ENCODE results near the gene FA2H. TPM values are rescaled to one million over a fixed set of nuclear protein-coding genes. Genes with fewer than 3 reads are reported as not detected.

Gene FA2H
- total RNA-seq, 2 donors from 2014 or later, result 0.49 TPM; not detected in 1

GRCh38 chr16:74738816-74739215 lies 35.8 kb downstream of the FA2H start:
- Histone ChIP-seq H3K4me1 (ENCODE audit: control insufficient read depth in 1 of 2, low read depth in 2 of 2) (peaks cover 0 to 7% of the 10 kb centered on the region in 2 donors), H3K4me3 (no peak overlapping the region), H3K9me3 (no peaks in the 10 kb centered on the region), H3K36me3 (no peaks in the 10 kb centered on the region), H3K27me3 (replicated peaks; ENCODE audit: insufficient read depth) (no peaks in the 10 kb centered on the region), H3K27ac (no peak overlapping the region)
- DNase-seq (ENCODE audit: low spot score) (no peak), ATAC-seq (ENCODE audit: insufficient number of reproducible peaks, low FRiP score, low read depth) (no peak)
- no peak for TF ChIP-seq CTCF (IDR thresholded peaks at IDR 0.05)

- DNase-seq (ENCODE audit: low spot score) (no peak), ATAC-seq (ENCODE audit: insufficient number of reproducible peaks, low FRiP score, low read depth) (no peak)
- TF ChIP-seq CTCF (IDR thresholded peaks at IDR 0.05), result no peak
Measured at GRCh38 chr16:74738113-74738541, 36.5 kb downstream of the FA2H start.

GRCh38 chr16:74737521-74737920 lies 37.1 kb downstream of the FA2H start:
- ATAC-seq (ENCODE audit: insufficient number of reproducible peaks, low FRiP score, low read depth), result no peak
- no peaks in the 10 kb centered on the region for H3K36me3 ChIP-seq
- DNase-seq (ENCODE audit: low spot score), result no peak
- no peaks in the 10 kb centered on the region for H3K9me3 ChIP-seq
- H3K4me1 ChIP-seq (ENCODE audit: control insufficient read depth in 1 of 2, low read depth in 2 of 2), result no peaks in the 10 kb centered on the region
- no peak for TF ChIP-seq CTCF (IDR thresholded peaks at IDR 0.05)
- no peak overlapping the region for H3K27ac ChIP-seq
- no peaks in the 10 kb centered on the region for H3K27me3 ChIP-seq (replicated peaks; ENCODE audit: insufficient read depth)
- H3K4me3 ChIP-seq, result no peak overlapping the region

More at GRCh38 chr16:74738113-74738541, 36.5 kb downstream of the FA2H start:
- Histone ChIP-seq H3K27ac (no peak overlapping the region), H3K4me3 (no peak overlapping the region), H3K27me3 (replicated peaks; ENCODE audit: insufficient read depth) (no peaks in the 10 kb centered on the region), H3K4me1 (ENCODE audit: control insufficient read depth in 1 of 2, low read depth in 2 of 2) (peaks cover 0 to under 1% of the 10 kb centered on the region in 2 donors), H3K36me3 (no peaks in the 10 kb centered on the region), H3K9me3 (no peaks in the 10 kb centered on the region)

GRCh38 chr16:74736531-74737157 lies 38.0 kb downstream of the FA2H start:
- Histone ChIP-seq H3K27me3 (replicated peaks; ENCODE audit: insufficient read depth) (no peaks in the 10 kb centered on the region), H3K36me3 (no peaks in the 10 kb centered on the region), H3K9me3 (no peaks in the 10 kb centered on the region), H3K4me3 (no peak overlapping the region), H3K4me1 (ENCODE audit: control insufficient read depth in 1 of 2, low read depth in 2 of 2) (no peaks in the 10 kb centered on the region), H3K27ac (no peak overlapping the region)
- TF ChIP-seq CTCF (IDR thresholded peaks at IDR 0.05), result no peak
- ATAC-seq (ENCODE audit: insufficient number of reproducible peaks, low FRiP score, low read depth), result no peak
- no peak for DNase-seq (ENCODE audit: low spot score)

GRCh38 chr16:74735554-74735953 lies 39.1 kb downstream of the FA2H start:
- no peaks in the 10 kb centered on the region for H3K9me3 ChIP-seq
- no peak overlapping the region for H3K4me3 ChIP-seq
- TF ChIP-seq CTCF (IDR thresholded peaks at IDR 0.05), result no peak
- no peaks in the 10 kb centered on the region for H3K4me1 ChIP-seq (ENCODE audit: control insufficient read depth in 1 of 2, low read depth in 2 of 2)
- no peak for DNase-seq (ENCODE audit: low spot score)
- no peaks in the 10 kb centered on the region for H3K27me3 ChIP-seq (replicated peaks; ENCODE audit: insufficient read depth)
- no peak overlapping the region for H3K27ac ChIP-seq
- no peak for ATAC-seq (ENCODE audit: insufficient number of reproducible peaks, low FRiP score, low read depth)
- no peaks in the 10 kb centered on the region for H3K36me3 ChIP-seq
